HepG2 (cell line): Measurements from ENCODE around the gene CNDP1. TPM values are rescaled to one million over a fixed set of nuclear protein-coding genes. Genes with fewer than 3 reads are reported as not detected.

Experiments
- AKNA ChIP-seq: sonication (generic); formaldehyde crosslinking; IDR thresholded peaks from 2 replicates; pipeline ENCODE4 v1.4.0; 2020; ENCODE audit warnings: missing genetic modification reagents, borderline replicate concordance
- ATF1 ChIP-seq: IDR thresholded peaks from 2 replicates; pipeline ENCODE4 v1.6.1; 2016; ENCODE audit warnings: mild to moderate bottlenecking, control low read depth
- CREM ChIP-seq, 2 experiments: sonication (generic) in 1 of 2; formaldehyde crosslinking in 1 of 2; IDR thresholded peaks; 2 replicates each; pipeline versions ENCODE4 v1.4.0 to v1.6.1; 2016 to 2020; ENCODE audit warnings: antibody characterized with exemption in 1 of 2, mild to moderate bottlenecking in 1 of 2, missing genetic modification reagents in 1 of 2
- FUBP1 ChIP-seq: sonication (generic); formaldehyde crosslinking; IDR thresholded peaks from 2 replicates; pipeline ENCODE4 v1.5.1; 2020; ENCODE audit warnings: missing genetic modification reagents, mild to moderate bottlenecking, borderline replicate concordance
- JARID2 ChIP-seq: sonication (generic); formaldehyde crosslinking; IDR thresholded peaks from 2 replicates; pipeline ENCODE4 v1.8.1; 2023; ENCODE audit warnings: missing genetic modification reagents, inconsistent platforms; ENCODE audit not compliant: insufficient replicate concordance
- MEIS2 ChIP-seq: sonication (generic); formaldehyde crosslinking; IDR thresholded peaks from 2 replicates; pipeline ENCODE4 v1.9.0; 2021; ENCODE audit warnings: mild to moderate bottlenecking, missing genetic modification reagents
- NCOA2 ChIP-seq: sonication (generic); formaldehyde crosslinking; IDR thresholded peaks from 2 replicates; pipeline ENCODE4 v1.8.0; 2022; ENCODE audit warnings: inconsistent platforms
- SALL2 ChIP-seq: sonication (generic); formaldehyde crosslinking; IDR thresholded peaks from 2 replicates; pipeline ENCODE4 v1.8.1; 2023; ENCODE audit warnings: mild to moderate bottlenecking, missing genetic modification reagents, inconsistent platforms
- TAF1 ChIP-seq: sonication (generic); formaldehyde crosslinking; IDR thresholded peaks from 2 replicates; pipeline ENCODE4 v1.4.0; 2020; ENCODE audit warnings: missing genetic modification reagents
- TOPORS ChIP-seq: sonication (generic); formaldehyde crosslinking; IDR thresholded peaks from 2 replicates; pipeline ENCODE4 v1.8.0; 2023; ENCODE audit warnings: mild to moderate bottlenecking, missing genetic modification reagents
- XBP1 ChIP-seq: sonication (generic); formaldehyde crosslinking; IDR thresholded peaks from 2 replicates; pipeline ENCODE4 v1.5.0; 2020; ENCODE audit warnings: missing genetic modification reagents
- ZFP91 ChIP-seq: sonication (generic); formaldehyde crosslinking; IDR thresholded peaks from 2 replicates; pipeline ENCODE4 v1.9.0; 2022; ENCODE audit warnings: missing genetic modification reagents, mild to moderate bottlenecking, borderline replicate concordance
- ZNF235 ChIP-seq: sonication (generic); formaldehyde crosslinking; IDR thresholded peaks from 2 replicates; pipeline ENCODE4 v1.8.1; 2023; ENCODE audit warnings: mild to moderate bottlenecking, missing genetic modification reagents, borderline replicate concordance
- ZNF772 ChIP-seq: sonication (generic); formaldehyde crosslinking; IDR thresholded peaks from 2 replicates; pipeline ENCODE4 v1.5.0; 2020; ENCODE audit warnings: mild to moderate bottlenecking, missing genetic modification reagents
- ZSCAN12 ChIP-seq: sonication (generic); formaldehyde crosslinking; IDR thresholded peaks from 2 replicates; pipeline ENCODE4 v1.9.0; 2021; ENCODE audit warnings: mild to moderate bottlenecking, missing genetic modification reagents
- polyA plus RNA-seq, 8 experiments: library from polyadenylated mRNA; depleted of rRNA in 3 of 8; stranded (reverse) in 7 of 8; unstranded in 1 of 8; fragments of >200 nt; fragmentation: Illumina TruSeq in 4 of 8; extraction: Trizol in 4 of 8; gene quantifications; 2 replicates each; pipeline versions ENCODE4 v1.2.1 to v1.2.3, GENCODE V29; 2011 to 2016; ENCODE audit warnings: low read depth in 4 of 8, missing spikeins in 1 of 8, mixed read lengths in 1 of 8; ENCODE audit not compliant: insufficient read depth in 1 of 8
- total RNA-seq, 5 experiments: library from RNA; depleted of rRNA; stranded (reverse); fragments of >200 nt; fragmentation: Illumina TruSeq; extraction: Trizol; gene quantifications; 2 replicates each; pipeline ENCODE4 v1.2.3, GENCODE V29; 2016; ENCODE audit warnings: low read depth in 1 of 5
- TF ChIP-seq, protein P1 (sequence below): sonication (generic); formaldehyde crosslinking; IDR thresholded peaks from 2 replicates; pipeline ENCODE4 v1.8.0; 2023; ENCODE audit warnings: mild to moderate bottlenecking, missing genetic modification reagents

CNDP1 gene
- total and polyA plus RNA-seq, 2 of the 13 experiments (the other 11 are each of a cell fraction or from before 2014, with no cell fraction given) = 0.01 TPM; not detected in 1

DNA sequence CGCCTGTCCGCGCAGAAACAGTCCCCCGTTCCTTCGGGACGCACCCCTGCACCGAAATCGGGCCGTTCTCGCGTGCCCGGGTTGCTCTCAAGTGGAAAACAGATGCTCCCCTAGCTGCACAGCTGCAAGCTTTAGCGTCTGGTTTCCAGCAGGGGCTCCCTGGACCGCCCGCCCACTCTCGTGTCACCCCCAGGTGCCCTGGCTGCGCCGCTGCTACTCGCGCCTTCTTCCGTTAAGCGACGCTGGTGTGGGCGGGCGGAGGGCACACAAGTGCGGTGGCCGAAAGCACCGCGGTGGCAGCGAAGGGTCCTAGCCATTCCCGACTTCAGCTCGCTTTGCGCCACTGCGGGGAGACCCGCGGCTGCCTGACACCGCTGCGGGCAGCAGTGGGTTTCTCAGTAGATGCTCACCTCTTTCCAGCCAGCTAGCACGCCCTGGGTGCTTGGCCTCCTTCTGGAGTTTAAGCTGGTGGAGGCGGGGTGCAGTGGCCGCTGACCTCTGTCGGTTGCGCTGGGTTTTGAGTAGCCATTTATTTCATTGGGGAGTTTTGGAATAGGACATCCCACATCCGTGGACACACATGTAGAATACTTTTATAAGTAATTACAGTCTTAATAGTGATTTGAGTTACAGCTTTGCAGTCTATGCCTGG, 64.2 kb downstream of the CNDP1 start (continued):
- TF ChIP-seq TOPORS (peak; percentile 26; the same call in 1 of the 2 replicates), JARID2 (CRISPR knock-in tag) (peak; percentile 64), TAF1 (CRISPR knock-in tag) (peak; percentile 71; the same call in 1 of the 2 replicates), ZSCAN12 (no peak), SALL2 (peak; percentile 41; the same call in 1 of the 2 replicates), ATF1 (CRISPR knock-in tag) (no peak), ZFP91 (CRISPR knock-in tag) (peak; percentile 66; the same call in 1 of the 2 replicates), MEIS2 (CRISPR knock-in tag) (peak; percentile 31; the same call in 1 of the 2 replicates), AKNA (CRISPR knock-in tag) (no peak), FUBP1 (CRISPR knock-in tag) (no peak), ZNF772 (CRISPR knock-in tag) (peak; percentile 86; the same call in 1 of the 2 replicates), NCOA2 (CRISPR knock-in tag) (0 out of 2 replicates have a peak, but pooled peaks have one; percentile 12), ZNF235 (no peak), CREM (IDR thresholded peaks at IDR 0.05) (no peak), CREM (CRISPR knock-in tag; IDR thresholded peaks at IDR 0.05) (no peak), XBP1 (CRISPR knock-in tag) (no peak)
- TF ChIP-seq, protein P1, sequence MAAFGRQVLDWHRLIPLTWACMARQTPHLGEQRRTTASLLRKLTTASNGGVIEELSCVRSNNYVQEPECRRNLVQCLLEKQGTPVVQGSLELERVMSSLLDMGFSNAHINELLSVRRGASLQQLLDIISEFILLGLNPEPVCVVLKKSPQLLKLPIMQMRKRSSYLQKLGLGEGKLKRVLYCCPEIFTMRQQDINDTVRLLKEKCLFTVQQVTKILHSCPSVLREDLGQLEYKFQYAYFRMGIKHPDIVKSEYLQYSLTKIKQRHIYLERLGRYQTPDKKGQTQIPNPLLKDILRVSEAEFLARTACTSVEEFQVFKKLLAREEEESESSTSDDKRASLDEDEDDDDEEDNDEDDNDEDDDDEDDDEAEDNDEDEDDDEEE = peak; percentile 92
